Cardiac ventricle fibroblast (primary cell): Measurements from ENCODE around the gene RPUSD1. TPM values are rescaled to one million over a fixed set of nuclear protein-coding genes. Genes with fewer than 3 reads are reported as not detected.

Experiments used
- total RNA-seq: library from RNA; depleted of rRNA; stranded (reverse); fragments of >200 nt; gene quantifications from 2 replicates; pipeline ENCODE4 v1.2.3, GENCODE V29; 2015

RPUSD1 gene, protein sequence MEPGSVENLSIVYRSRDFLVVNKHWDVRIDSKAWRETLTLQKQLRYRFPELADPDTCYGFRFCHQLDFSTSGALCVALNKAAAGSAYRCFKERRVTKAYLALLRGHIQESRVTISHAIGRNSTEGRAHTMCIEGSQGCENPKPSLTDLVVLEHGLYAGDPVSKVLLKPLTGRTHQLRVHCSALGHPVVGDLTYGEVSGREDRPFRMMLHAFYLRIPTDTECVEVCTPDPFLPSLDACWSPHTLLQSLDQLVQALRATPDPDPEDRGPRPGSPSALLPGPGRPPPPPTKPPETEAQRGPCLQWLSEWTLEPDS
- total RNA-seq, result 20.3 and 26.0 TPM in 2 replicates

DNA sequence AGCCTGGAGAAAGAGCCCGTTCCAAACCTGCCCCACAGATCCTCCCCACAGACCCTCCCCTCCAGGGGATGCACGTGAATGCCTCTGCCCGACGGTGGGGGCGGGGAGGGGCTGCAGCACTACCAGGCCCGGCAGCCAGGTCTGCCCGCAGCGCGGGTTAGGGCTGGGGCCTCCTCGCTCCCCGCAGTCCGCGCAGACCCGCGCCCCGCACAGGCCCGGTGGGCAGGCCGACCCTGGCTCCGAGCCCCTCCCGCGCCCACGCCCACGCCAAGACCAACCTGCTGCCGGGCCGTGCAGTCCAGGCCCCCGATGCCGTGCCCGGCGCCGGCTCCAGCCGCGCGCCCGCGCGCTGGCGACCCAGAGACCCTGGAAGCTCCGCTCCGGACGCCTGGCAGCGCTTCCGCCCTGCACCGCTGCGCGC lies at the start of gene RPUSD1:
Gene RPUSD1, minus strand, starts transcription at position 404 of the 421 bp plus-strand sequence. CDS start 644 bp downstream, outside the sequence.

DNA sequence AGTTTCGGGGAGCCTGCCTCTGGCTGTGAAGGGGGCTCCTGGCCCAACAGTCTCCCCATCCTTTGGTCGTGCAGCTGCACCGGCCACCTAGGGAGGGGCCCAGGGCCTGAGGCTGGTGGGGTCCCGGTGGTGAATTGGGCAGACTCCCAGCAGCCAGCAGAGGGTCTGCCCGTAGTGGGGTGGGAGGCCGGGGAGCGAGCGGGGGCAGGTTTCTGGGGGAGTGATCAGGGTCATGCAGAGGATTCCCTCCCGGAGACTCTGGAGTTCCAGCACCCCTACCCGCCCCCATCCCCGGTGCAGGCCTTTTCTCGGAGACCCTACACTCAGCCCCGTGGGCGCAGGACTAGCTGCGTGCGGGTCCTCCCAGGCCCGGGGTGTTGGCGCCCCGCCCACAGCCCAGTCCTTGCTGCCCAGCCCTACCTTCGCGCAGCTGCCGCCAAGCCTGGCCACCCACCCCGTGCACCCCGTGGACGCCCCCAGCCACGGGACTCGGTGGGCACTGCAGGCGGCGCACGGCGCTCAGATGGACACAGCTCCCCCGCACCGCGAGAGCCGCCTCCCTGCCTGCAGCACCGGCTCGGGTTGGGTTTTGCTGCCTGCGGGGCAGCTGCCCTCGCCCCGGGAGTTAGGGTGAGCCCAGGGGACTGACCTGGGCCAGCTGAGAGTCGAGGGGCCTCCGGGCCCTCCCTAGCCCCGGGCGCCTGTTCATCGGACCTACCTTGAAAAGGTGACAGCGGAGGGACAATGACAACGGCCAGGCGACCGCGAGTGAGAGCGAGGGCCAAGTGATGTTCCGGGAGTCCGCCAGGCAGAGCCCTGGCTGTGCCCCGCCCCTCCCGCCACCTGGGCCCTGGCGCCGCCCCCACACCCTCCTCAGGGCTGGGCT lies 12.0 kb upstream of the RPUSD1 start, which contains the start of gene GNG13:
Gene GNG13, minus strand, starts transcription at position 787 of the 886 bp plus-strand sequence. CDS start 1,657 bp downstream, outside the sequence.

DNA sequence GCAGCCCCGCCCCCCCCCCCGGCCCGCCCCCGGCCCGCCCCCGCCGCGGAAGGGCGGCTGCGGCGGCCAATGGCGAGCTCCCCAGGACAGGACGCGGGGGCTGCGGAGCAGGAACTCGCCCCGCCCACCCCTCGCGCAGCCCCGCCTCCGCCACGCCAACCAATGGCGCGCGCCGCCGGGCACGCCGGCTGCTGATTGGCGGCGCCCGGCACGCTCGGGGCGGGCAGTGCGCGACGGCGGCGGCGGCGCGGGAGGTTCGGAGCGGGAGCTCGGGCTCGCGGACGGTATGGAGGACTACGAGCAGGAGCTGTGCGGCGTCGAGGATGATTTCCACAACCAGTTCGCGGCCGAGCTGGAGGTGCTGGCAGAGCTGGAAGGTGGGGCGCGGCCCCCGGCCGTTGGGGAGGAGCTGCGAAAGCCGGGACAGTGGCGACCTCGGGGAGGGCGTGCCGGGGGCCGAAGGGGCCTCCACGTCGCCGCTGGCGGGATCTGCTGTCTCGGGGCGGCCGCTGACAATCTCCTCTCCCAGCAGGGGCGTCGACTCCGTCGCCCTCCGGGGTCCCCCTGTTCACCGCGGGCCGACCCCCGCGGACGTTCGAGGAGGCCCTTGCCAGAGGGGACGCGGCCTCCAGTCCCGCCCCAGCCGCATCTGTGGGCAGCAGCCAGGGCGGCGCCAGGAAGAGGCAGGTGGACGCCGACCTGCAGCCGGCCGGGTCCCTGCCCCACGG lies 382 bp upstream of the RPUSD1 start, which contains the start of gene CHTF18:
Gene CHTF18, plus strand, starts transcription at position 222 of the 728 bp plus-strand sequence. Its CDS starts 65 bp downstream, at position 287.

DNA sequence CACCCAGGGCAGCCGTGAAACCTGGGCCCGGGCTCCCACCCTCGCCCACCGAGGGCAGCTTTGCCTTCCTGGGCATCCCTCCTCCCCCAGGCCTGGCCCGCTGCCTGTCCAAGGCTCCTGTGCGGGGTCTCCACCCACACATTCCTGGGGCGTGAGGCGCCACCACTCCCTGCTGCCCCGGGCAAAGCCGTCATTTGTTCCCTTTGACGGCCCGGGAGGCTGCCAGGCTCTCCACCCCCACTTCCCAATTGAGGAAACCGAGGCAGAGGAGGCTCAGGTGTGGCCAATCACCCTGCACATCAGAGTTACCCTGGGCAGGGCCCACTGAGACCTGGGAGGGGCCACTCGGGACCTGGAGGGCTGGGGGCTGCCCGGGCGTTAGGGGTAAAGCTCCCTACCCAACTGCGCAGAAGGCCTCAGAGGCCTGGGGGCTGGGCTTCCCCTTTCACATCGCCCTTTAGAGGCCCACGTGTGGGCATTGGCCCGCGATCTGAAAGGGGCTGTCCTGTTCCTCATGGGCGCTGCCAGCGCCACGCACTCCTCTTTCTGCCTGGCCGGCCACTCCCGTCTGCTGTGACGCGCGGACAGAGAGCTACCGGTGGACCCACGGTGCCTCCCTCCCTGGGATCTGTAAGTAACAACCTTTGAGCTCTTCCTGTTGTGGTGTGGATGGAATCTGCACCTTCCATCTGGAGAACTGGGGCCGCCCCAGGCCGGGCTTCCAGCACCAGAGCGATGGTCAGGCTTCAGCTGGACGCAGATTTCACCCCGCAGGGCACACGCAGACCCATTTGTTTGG lies 27.4 kb downstream of the RPUSD1 start, which contains the start of gene MSLN:
Gene MSLN, plus strand, starts transcription at position 190 of the 799 bp plus-strand sequence. CDS start 1,947 bp downstream, outside the sequence.

DNA sequence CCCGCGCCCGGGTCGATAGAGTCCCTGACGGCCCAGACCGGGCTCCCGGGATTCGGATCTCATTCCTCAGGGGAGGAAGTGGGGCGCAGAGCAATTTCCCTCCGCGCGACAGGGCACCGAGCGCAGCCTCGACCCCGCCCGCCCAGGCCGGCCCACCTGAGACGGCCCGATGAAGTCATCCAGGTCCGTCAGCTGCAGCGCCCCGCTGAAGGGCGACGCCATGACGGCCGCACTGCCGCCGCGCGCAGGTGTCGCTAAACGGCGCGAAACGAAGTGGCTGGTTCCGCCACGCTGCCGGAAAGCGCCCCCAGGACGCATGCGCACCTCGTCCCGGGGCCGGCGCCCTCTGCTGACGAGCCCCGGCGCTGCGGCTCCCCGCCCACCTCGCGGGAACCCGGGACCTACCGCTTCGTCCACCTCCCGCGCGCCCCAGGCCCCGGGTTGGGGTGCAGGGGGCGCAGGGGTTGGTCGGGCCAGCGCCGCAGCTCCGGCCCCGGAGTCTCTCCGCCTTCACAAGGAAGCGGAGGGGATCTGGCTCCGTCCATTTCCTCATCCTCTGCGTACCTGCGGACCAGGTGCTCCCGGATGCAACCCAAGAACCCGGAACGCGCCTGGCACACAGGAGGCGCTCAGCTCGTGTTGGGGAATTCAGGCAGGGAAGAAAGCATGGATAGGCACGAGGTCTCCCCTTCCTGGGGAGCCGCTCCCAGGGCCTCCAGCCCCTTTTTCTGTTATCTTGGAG lies 47.2 kb downstream of the RPUSD1 start, which contains the start of gene CIAO3:
Gene CIAO3, minus strand, starts transcription at position 234 of the 742 bp plus-strand sequence. Its CDS starts 12 bp downstream, at position 222.

Other genes starting within 250 kb of the RPUSD1 start
- gene PRR35, start 228.0 kb downstream of the RPUSD1 start, total RNA-seq, result not detected in 2 replicates
- gene NHLRC4, start 221.4 kb downstream of the RPUSD1 start, total RNA-seq, result 3.5 and 4.4 TPM in 2 replicates
- 20.2 and 25.1 TPM in 2 replicates for gene PIGQ, start 218.4 kb downstream of the RPUSD1 start, total RNA-seq
- gene RAB40C, start 198.3 kb downstream of the RPUSD1 start, total RNA-seq, result 10.9 and 19.7 TPM in 2 replicates
- 0.06 TPM in 1 of 2 replicates, not detected in the other for gene WFIKKN1, start 157.4 kb downstream of the RPUSD1 start, total RNA-seq
- gene METTL26, start 152.1 kb downstream of the RPUSD1 start, total RNA-seq, result 187 and 190 TPM in 2 replicates
- gene MCRIP2, start 146.6 kb downstream of the RPUSD1 start, total RNA-seq, result 21.0 and 34.2 TPM in 2 replicates
- 5.7 and 9.1 TPM in 2 replicates for gene WDR90, start 139.0 kb downstream of the RPUSD1 start, total RNA-seq
- 18.7 and 19.5 TPM in 2 replicates for gene RHOT2, start 120.2 kb downstream of the RPUSD1 start, total RNA-seq
- 0.50 and 1.5 TPM in 2 replicates for gene RHBDL1, start 112.7 kb downstream of the RPUSD1 start, total RNA-seq
- gene STUB1, start 108.0 kb downstream of the RPUSD1 start, total RNA-seq, result 97.2 and 118 TPM in 2 replicates
- 47.8 and 63.7 TPM in 2 replicates for gene JMJD8, start 104.0 kb downstream of the RPUSD1 start, total RNA-seq
- 14.2 and 14.9 TPM in 2 replicates for gene WDR24, start 98.0 kb downstream of the RPUSD1 start, total RNA-seq
- gene FBXL16, start 82.6 kb downstream of the RPUSD1 start, total RNA-seq, result not detected in 2 replicates
- gene METRN, start 73.3 kb downstream of the RPUSD1 start, total RNA-seq, result 115 and 126 TPM in 2 replicates
- gene ANTKMT, start 67.2 kb downstream of the RPUSD1 start, total RNA-seq, result 30.0 and 34.0 TPM in 2 replicates
- 0.10 and 1.3 TPM in 2 replicates for gene CCDC78, start 61.9 kb downstream of the RPUSD1 start, total RNA-seq
- gene HAGHL, start 61.3 kb downstream of the RPUSD1 start, total RNA-seq, result 5.9 and 16.4 TPM in 2 replicates
- 8.9 and 16.7 TPM in 2 replicates for gene CIAO3, start 47.4 kb downstream of the RPUSD1 start, total RNA-seq
- gene MSLN, start 27.6 kb downstream of the RPUSD1 start, total RNA-seq, result not detected in 2 replicates
- gene CHTF18, start 239 bp upstream of the RPUSD1 start, total RNA-seq, result 2.0 and 4.9 TPM in 2 replicates
- gene GNG13, start 12.4 kb upstream of the RPUSD1 start, total RNA-seq, result not detected in 2 replicates
- gene LMF1, start 182.6 kb upstream of the RPUSD1 start, total RNA-seq, result 26.4 and 41.9 TPM in 2 replicates
- gene SOX8, start 193.4 kb upstream of the RPUSD1 start, total RNA-seq, result 1.1 and 1.4 TPM in 2 replicates